Thyroid gland (tissue), 4 donors: ENCODE results near the gene FAM20A. TPM values are rescaled to one million over a fixed set of nuclear protein-coding genes. Genes with fewer than 3 reads are reported as not detected.

Experiments used
- DNase-seq, 2 donors: peaks; one replicate each; pipeline ENCODE4 v3.0.0-alpha.2; 2019
- H3K27ac ChIP-seq, 3 donors: fragments of 200-600 bp; sonication (generic); 1 replicate in 2 of 3; 2 replicates in 1 of 3; pipeline ENCODE4 v1.5.1; 2016 to 2019; ENCODE audit warnings: mild to moderate bottlenecking in 1 of 3, moderate library complexity in 1 of 3
- H3K27me3 ChIP-seq: fragments of 200-600 bp; sonication (generic); one replicate; pipeline ENCODE4 v1.5.1; 2019
- H3K36me3 ChIP-seq, 2 donors: fragments of 200-600 bp; sonication (generic); one replicate each; pipeline ENCODE4 v1.5.1; 2016 to 2019
- H3K4me1 ChIP-seq, 2 donors: fragments of 200-600 bp; sonication (generic); one replicate each; pipeline ENCODE4 v1.5.1; 2017 to 2019
- H3K4me3 ChIP-seq, 3 donors: fragments of 200-600 bp; sonication (generic); replicated peaks in 1 of 3; 1 replicate in 2 of 3; 2 replicates in 1 of 3; pipeline ENCODE4 v1.5.1; 2016; ENCODE audit warnings: mild to moderate bottlenecking in 1 of 3
- H3K9me3 ChIP-seq: fragments of 200-600 bp; sonication (generic); one replicate; pipeline ENCODE4 v1.5.1; 2017
- POLR2A ChIP-seq, 2 donors: fragments of 450-650 bp; IDR thresholded peaks; one replicate each; pipeline ENCODE4 v1.6.1; 2017; ENCODE audit warnings: antibody characterized with exemption in 2 of 2, mild to moderate bottlenecking in 2 of 2, moderate library complexity in 1 of 2
- WGBS, 2 donors: methylation state at CpG; one replicate each; pipeline ENCODE4 v1.1.5; 2017; 5-methylcytosine and 5-hydroxymethylcytosine counted together
- intact Hi-C: fragments of 100-400 bp; cut with DNase I; formaldehyde crosslinking; loops from one replicate; pipeline ENCODE4 v1.15.1; 2023
- total RNA-seq, 4 donors: library from RNA; depleted of rRNA; stranded (reverse); fragments of >200 nt; gene quantifications; one replicate each; pipeline ENCODE4 v1.2.3, GENCODE V29; 2016
- TF ChIP-seq, protein P1 (sequence below), 6 experiments: fragments of 200-600 bp in 3 of 6; fragments of 450-650 bp in 3 of 6; sonication (generic) in 3 of 6; IDR thresholded peaks; one replicate each; pipeline ENCODE4 v1.5.1; 2016 to 2019; ENCODE audit warnings: antibody characterized with exemption in 6 of 6, mild to moderate bottlenecking in 2 of 6, inconsistent platforms in 1 of 6, moderate library complexity in 1 of 6

Gene FAM20A
- total RNA-seq, 4 donors from 2014 or later = 7.6 to 20.8 (median 14.1) TPM

GRCh38 chr17:68641276-68642117, 40.3 kb upstream of the FAM20A start:
- H3K4me3 ChIP-seq = no peak overlapping the region
- TF ChIP-seq, protein P1, sequence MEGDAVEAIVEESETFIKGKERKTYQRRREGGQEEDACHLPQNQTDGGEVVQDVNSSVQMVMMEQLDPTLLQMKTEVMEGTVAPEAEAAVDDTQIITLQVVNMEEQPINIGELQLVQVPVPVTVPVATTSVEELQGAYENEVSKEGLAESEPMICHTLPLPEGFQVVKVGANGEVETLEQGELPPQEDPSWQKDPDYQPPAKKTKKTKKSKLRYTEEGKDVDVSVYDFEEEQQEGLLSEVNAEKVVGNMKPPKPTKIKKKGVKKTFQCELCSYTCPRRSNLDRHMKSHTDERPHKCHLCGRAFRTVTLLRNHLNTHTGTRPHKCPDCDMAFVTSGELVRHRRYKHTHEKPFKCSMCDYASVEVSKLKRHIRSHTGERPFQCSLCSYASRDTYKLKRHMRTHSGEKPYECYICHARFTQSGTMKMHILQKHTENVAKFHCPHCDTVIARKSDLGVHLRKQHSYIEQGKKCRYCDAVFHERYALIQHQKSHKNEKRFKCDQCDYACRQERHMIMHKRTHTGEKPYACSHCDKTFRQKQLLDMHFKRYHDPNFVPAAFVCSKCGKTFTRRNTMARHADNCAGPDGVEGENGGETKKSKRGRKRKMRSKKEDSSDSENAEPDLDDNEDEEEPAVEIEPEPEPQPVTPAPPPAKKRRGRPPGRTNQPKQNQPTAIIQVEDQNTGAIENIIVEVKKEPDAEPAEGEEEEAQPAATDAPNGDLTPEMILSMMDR (IDR thresholded peaks at IDR 0.05) = no peak
- TF ChIP-seq POLR2A (IDR thresholded peaks at IDR 0.05) = peak in 1 of 2 donors; percentile 6
- H3K27ac ChIP-seq = peak overlapping the region; percentile 48 to 66 (median 60)
- H3K9me3 ChIP-seq = no peaks in the 10 kb centered on the region
- peak; percentile 18 to 35 for DNase-seq
- peaks cover 13 to 20% of the 10 kb centered on the region in 2 donors for H3K4me1 ChIP-seq
- intact Hi-C loops = no loop called here
- no peaks in the 10 kb centered on the region for H3K27me3 ChIP-seq
- no peaks in the 10 kb centered on the region for H3K36me3 ChIP-seq
- 54 to 64% methylated on average over 9 of the region's 9 CpGs for WGBS, 2 donors

DNA sequence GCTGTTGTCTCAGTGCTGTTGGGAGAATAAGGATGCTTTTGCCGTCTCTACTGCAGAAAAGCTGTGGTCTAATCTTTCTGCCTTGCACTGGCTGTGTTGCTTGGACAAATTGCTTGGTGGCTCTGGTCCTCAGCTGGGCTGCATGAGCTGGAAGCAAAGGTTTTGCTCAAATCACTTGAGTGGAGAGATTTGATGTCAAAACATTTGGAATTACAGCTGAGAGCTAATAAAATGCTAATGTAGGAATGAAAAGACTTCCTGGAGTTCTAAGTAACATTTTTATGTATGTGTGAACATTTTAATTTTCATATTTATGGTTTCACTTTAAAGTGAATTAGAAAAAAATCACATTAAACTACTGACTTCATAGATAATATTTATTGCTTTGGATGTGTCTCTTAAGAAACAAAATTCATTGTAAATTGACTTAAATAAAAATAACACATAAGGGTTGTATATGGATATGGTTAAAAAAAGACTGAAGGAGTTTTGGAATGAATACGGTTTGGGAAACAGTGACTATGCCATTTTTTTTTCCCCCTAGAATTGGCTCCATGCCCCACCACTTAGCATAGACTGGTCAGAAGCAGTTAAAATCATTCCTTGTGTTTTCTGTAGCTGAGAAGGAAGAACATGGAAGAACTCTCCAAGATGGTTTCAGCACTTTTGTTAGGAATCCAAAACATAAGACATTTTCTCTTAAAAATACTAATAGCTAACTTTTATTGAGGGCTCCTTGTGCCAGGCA, 39.2 kb upstream of the FAM20A start:
- no peaks in the 10 kb centered on the region for H3K27me3 ChIP-seq
- intact Hi-C loops = no loop called here
- H3K4me3 ChIP-seq = no peak overlapping the region
- H3K4me1 ChIP-seq = peaks cover 13 to 20% of the 10 kb centered on the region in 2 donors
- 42 to 50% methylated on average over 2 of the region's 2 CpGs for WGBS, 2 donors
- no peak for TF ChIP-seq POLR2A (IDR thresholded peaks at IDR 0.05)
- TF ChIP-seq, protein P1 (IDR thresholded peaks at IDR 0.05) = no peak
- no peaks in the 10 kb centered on the region for H3K9me3 ChIP-seq
- peak overlapping the region; percentile 48 to 66 (median 60) for H3K27ac ChIP-seq
- peak; percentile 39 to 63 for DNase-seq
- H3K36me3 ChIP-seq = no peaks in the 10 kb centered on the region

- Histone ChIP-seq H3K9me3 (no peaks in the 10 kb centered on the region), H3K4me1 (no peaks in the 10 kb centered on the region), H3K4me3 (no peak overlapping the region), H3K27me3 (no peaks in the 10 kb centered on the region), H3K27ac (no peak overlapping the region), H3K36me3 (no peaks in the 10 kb centered on the region)
- DNase-seq = no peak
- no peak for TF ChIP-seq POLR2A (IDR thresholded peaks at IDR 0.05)
- TF ChIP-seq, protein P1 (IDR thresholded peaks at IDR 0.05) = no peak
- intact Hi-C loops = no loop called here
- WGBS, 2 donors = 78 to 80% methylated on average over 10 of the region's 10 CpGs
These were observed 33.2 kb upstream of the FAM20A start for GRCh38 chr17:68634345-68634876.

DNA sequence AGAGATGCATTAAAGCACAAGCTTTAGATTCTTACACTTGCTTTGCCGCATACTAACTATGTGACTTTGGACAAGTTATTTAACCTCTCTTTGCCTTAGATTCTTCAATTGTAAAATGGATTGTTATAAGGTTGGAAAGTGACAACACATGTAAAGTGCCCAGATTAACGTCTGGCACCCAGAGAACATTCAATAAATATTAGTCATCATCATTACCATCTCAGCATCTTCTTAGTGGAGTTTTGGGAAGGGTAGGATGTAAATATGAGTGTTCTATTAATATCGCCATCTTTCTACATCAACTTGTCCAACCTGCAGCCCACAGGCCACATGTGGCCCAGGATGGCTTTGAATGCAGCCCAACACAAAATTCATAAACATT, 27.4 kb upstream of the FAM20A start:
- Histone ChIP-seq H3K27ac (peak overlapping the region in 2 of 3 donors; percentile 26 to 30), H3K27me3 (no peaks in the 10 kb centered on the region), H3K4me3 (no peak overlapping the region), H3K36me3 (no peaks in the 10 kb centered on the region), H3K9me3 (no peaks in the 10 kb centered on the region), H3K4me1 (peaks cover 8 to 16% of the 10 kb centered on the region in 2 donors)
- no peak for TF ChIP-seq POLR2A (IDR thresholded peaks at IDR 0.05)
- TF ChIP-seq, protein P1 (IDR thresholded peaks at IDR 0.05) = no peak
- WGBS, 2 donors = 92 to 93% methylated on average over 3 of the region's 3 CpGs
- intact Hi-C loops = no loop called here
- DNase-seq = no peak
